LHCN-M2 (cell line): ENCODE measurements around the gene MCL1. TPM values are rescaled to one million over a fixed set of nuclear protein-coding genes. Genes with fewer than 3 reads are reported as not detected.

Source experiments
- DNase-seq: peaks from one replicate; pipeline ENCODE4 v3.0.0-alpha.2; 2012; ENCODE audit warnings: low read depth
- total RNA-seq: library from RNA; depleted of rRNA; stranded (reverse); fragments of >200 nt; gene quantifications from 2 replicates; pipeline ENCODE4 v1.2.3, GENCODE V29; 2014; rRNA removed

The MCL1 gene
- total RNA-seq, 1 experiment from 2014 or later, result 287 TPM

DNA sequence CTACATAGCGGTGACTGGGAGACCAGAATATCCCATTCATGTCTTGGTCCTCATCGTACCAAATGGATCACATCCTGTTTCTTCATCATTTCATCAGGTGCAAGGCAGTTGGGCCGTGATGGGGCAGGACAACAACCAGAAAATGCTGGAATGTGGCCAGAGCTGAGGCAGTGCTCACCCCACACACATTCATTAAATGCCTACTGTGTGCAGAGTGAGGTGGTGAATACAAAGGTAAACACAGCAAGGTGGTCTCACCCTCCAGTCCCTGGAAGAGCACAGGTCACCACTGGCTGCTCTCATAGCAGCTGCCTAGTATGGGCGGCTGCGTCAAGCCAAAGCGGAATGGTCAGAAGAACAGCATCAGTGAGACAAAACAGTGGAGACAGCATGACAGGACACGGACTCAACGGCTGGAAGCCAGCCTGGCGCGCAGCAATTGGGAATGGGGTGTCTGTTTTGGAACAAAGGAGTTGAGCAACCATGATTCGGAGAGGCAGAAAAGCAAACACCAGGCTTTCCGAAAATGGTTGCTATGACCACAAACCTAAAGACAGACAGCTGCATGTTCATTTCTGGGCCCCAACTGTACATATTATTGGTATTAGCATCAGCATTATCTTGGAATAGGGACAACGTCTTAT lies 35.8 kb downstream of the MCL1 start:
- DNase-seq, result peak; percentile 67

DNA sequence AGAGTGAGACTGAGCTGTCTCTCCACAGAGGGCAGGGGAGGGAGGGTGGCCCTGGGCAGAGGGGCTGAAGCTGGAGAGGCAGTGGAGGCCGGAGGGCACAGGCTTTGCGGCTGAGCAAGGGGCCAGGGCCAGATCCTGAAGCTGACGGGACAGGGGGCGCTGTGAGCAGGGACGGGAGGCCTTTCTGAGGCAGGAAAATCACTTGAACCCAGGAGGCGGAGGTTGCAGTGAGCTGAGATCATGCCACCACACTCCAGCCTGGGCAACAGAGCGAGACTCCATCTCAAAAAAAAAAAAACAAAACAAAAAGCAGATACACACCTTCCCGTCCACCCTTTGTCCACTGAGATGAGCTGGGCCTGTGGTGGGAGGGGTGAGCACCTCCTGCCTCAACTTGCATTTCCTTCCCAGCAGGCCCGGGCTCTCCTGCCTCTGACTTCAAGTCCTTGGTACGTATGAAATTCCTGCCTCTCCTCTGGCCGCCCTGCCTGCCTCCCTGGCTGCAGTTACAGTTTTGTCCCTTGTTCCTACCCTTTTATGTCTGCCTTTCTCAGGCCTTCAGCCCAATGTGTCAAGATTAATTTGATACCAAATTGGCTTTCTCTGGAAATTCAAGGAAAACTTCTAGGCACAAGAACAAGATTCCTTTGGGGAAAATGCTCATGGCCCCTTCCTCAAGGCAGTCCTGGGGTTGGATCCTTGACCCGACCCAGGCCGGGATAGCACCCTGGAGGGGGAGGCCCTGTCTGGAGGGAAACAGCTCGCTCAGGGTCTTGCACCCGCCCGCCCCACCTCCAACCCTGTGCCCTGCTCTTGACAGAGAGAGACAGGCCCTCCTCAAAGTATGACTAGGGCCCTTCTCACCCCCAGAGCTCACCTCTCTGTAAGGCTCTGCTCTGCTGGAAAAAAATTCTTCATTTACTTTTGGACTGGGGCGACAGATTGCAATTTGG lies 41.4 kb downstream of the MCL1 start:
- DNase-seq, result peak; percentile 35

DNA sequence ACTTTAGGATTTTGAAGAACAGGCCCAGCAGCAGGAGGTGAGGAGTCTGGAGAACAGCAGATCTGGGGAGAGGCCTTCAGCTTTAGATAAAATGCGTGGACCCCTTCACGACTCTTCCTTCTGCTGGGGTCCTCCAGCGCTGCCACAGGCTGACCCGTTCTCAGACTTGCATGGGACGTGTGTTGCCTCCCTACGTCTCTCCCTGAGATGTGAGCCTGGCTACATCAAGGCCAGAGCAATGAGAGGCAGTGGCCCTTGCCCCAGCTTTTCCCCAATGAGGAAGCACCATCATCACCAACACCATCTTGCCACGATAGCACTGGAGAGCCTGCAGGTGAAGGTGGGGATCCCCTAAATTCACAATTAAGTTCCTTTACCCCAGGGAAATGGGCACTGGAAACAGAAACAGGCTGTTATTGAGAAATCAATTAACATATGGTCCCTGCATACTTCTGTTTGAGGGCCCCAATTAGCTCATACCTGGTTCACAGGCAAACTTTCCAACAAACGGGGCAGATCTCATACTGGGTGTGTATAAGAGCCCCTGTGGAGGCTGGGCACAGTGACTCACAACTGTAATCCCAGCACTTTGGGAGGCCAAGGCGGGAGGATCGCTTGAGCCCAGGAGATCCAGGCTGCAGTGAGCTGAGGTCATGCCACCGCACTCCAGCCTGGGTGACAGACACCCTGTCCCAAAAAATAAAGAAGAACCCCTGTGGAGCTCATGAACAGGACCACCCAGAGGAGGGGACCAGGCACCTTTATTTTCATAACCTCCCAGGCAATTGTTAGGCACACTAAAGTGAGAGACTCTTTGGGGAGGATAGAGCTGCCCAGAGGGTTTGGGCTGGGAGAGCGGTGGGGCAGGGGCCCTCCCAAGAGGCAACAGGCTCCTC lies 42.3 kb downstream of the MCL1 start:
- DNase-seq, result no peak

DNA sequence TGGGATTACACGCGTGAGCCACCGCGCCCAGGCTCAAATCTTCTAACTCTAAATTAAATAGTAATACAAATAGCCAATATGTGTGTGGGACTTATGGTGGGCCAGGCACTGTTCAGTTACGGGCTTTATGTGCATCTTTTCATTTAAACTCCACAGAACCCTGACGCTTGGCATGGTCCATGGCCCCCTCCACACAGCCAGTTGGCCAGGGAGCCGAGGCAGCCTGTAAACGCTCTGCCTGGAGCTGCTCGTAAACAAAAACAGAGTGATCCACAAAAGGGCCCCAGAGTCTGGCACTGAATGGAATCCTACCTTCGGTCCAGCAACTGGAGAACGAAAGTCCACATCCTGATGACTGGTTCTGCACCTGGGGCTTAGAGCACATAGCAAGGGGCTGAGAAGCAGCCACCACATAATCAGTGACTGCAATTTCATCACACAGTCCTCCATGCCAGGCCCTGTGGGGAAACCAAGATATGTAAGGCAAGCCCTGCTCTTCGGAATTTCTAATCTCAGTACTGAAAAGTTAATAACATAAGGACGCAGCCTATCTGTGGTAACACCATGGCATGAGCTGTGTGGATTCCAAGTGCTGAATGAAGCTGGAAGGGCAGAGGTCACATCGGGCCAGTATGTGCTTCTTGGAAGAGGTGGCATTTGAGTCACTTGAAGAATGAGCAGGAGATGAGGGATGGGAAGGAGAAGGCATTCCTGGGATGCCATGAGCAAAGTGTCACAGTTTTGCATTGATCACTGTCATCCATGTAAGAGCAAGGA lies 43.7 kb downstream of the MCL1 start:
- DNase-seq, result peak; percentile 47

DNA sequence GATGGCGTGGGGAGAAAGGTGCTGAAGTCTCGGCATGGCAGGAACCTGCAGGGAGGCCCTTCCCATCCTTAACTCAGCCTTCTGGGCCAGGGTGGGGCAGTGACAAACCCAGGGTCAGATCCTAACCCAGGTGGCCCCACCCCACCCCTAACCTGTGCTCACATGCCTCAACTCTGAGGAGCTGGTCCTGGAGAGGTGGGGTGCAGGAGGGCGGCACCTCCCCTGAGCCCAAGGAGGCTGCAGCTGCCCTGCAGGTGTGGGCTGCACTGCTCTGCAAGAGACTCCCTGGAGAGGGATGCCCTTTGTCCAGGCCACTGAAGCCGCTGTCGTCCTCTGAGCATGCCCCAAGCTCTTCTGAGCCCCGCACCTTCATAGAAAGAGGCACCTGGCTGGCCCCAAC lies 45.4 kb downstream of the MCL1 start:
- DNase-seq, result no peak

- DNase-seq, result no peak
Measured at GRCh38 chr1:150532860-150533259, 46.5 kb downstream of the MCL1 start.

DNA sequence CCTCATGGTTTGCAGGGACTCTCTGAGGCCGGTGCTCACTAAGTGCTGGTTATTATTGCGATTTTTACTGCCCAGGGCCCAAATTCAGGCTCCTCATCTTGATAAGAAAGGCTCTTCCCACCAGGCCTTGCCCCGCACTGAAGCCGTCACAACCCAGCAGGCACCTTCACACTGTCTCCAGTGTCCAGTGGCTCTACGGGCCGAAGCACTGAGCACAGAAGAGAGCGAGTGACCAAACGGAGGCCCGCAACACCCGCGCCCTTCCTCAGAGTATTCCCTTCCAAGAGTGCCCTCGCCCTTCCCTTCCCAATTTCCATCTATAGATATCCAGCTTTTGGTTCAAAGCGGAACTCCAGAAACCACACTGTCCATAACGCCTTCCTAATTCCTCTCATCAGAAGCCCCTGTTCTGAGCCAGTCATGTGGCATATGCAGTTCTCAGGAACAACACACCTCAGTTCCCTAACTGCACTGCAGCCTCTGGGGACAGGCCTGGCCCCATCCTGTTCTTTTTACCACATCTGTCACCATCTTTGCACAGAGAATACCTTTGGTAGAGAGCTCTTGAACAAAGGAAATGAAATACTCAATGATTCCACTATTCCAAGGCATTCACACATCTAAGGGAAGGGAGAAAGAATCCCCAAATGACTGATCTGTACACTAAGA lies 48.8 kb downstream of the MCL1 start:
- no peak for DNase-seq

- DNase-seq, result peak; percentile 60
Measured at GRCh38 chr1:150529017-150529416, 50.4 kb downstream of the MCL1 start.

GRCh38 chr1:150528196-150528595 lies 51.2 kb downstream of the MCL1 start:
- peak; percentile 50 for DNase-seq

GRCh38 chr1:150525348-150525747 lies 54.1 kb downstream of the MCL1 start:
- DNase-seq, result no peak

Other genes starting within 250 kb of the MCL1 start
- gene RPRD2, start 215.5 kb downstream of the MCL1 start, total RNA-seq, result 10.8 and 13.4 TPM in 2 replicates
- 16.4 and 18.9 TPM in 2 replicates for gene TARS2, start 92.2 kb downstream of the MCL1 start, total RNA-seq
- 108 and 129 TPM in 2 replicates for gene ECM1, start 71.5 kb downstream of the MCL1 start, total RNA-seq
- not detected in 2 replicates for gene FALEC, start 63.9 kb downstream of the MCL1 start, total RNA-seq
- gene ADAMTSL4, start 30.2 kb downstream of the MCL1 start, total RNA-seq, result 2.8 and 3.1 TPM in 2 replicates
- gene ENSA, start 50.0 kb upstream of the MCL1 start, total RNA-seq, result 85.5 and 116 TPM in 2 replicates
- gene GOLPH3L, start 117.5 kb upstream of the MCL1 start, total RNA-seq, result 5.0 and 6.9 TPM in 2 replicates
- gene HORMAD1, start 141.3 kb upstream of the MCL1 start, total RNA-seq, result 0.11 and 0.38 TPM in 2 replicates
- 5.6 and 6.1 TPM in 2 replicates for gene CTSS, start 186.2 kb upstream of the MCL1 start, total RNA-seq
- gene CTSK, start 228.7 kb upstream of the MCL1 start, total RNA-seq, result 1.7 and 1.8 TPM in 2 replicates